SK-N-SH (cell line): Measurements from ENCODE around the gene ETV6.

Source experiments
- CTCF ChIP-seq: fragments of 200-600 bp; sonication (generic); IDR thresholded peaks from 2 replicates; pipeline ENCODE4 v1.6.1; 2017; ENCODE audit warnings: antibody characterized with exemption, mild to moderate bottlenecking, moderate library complexity
- POLR2AphosphoS5 ChIP-seq: IDR thresholded peaks from 2 replicates; pipeline ENCODE4 v1.6.1; 2012; ENCODE audit warnings: low read depth, low read length
- USF2 ChIP-seq: fragments of 150-350 bp; IDR thresholded peaks from 2 replicates; pipeline ENCODE4 v1.6.1; 2017; ENCODE audit warnings: antibody characterized with exemption, low read length, low read depth, borderline replicate concordance

GRCh38 chr12:11774821-11775220 lies 125.3 kb downstream of the ETV6 start:
- no peak for TF ChIP-seq CTCF
- TF ChIP-seq POLR2AphosphoS5: no peak
- no peak for TF ChIP-seq USF2
